OCI-M1 (cell line): Measurements from ENCODE around the gene PARD6B.
A peak's percentile ranks its signal among the peaks of the same experiment; 100 is the strongest.
"Not testable (repeated sequence)": the region's sequence is repeated elsewhere in the genome, so short reads cannot be mapped to it uniquely, and the experiment has no call there.

Experiments
- DNase-seq: peaks from one replicate; lab custom pipeline; 2025; lab: John Stamatoyannopoulos, UW

PARD6B gene

GRCh38 chr20:50703651-50704438, 27.5 kb upstream of the PARD6B start:
- not testable (repeated sequence) for DNase-seq

- no peak for DNase-seq
These were observed 26.9 kb upstream of the PARD6B start for GRCh38 chr20:50704514-50704913.

- no peak for DNase-seq
These were observed 26.4 kb upstream of the PARD6B start for GRCh38 chr20:50704971-50705370.

- DNase-seq, result no peak
These were observed 22.3 kb upstream of the PARD6B start for GRCh38 chr20:50708845-50709635.

- no peak for DNase-seq
These were observed 21.8 kb upstream of the PARD6B start for GRCh38 chr20:50709636-50709973.

- no peak for DNase-seq
These were observed 20.8 kb upstream of the PARD6B start for GRCh38 chr20:50710492-50711063.

- no peak for DNase-seq
These were observed 20.1 kb upstream of the PARD6B start for GRCh38 chr20:50711113-50711825.

- DNase-seq, result no peak
These were observed 18.4 kb upstream of the PARD6B start for GRCh38 chr20:50712771-50713656.

GRCh38 chr20:50713657-50714101, 17.7 kb upstream of the PARD6B start:
- peak; percentile 50 for DNase-seq

GRCh38 chr20:50714426-50714825, 17.0 kb upstream of the PARD6B start:
- not testable (repeated sequence) for DNase-seq

- DNase-seq, result no peak
These were observed 15.7 kb upstream of the PARD6B start for GRCh38 chr20:50715694-50716093.

GRCh38 chr20:50716518-50716917, 14.9 kb upstream of the PARD6B start:
- DNase-seq, result no peak

- DNase-seq, result no peak
These were observed 14.1 kb upstream of the PARD6B start for GRCh38 chr20:50717312-50717711.

- DNase-seq, result no peak
These were observed 13.2 kb upstream of the PARD6B start for GRCh38 chr20:50717974-50718761.

- DNase-seq, result no peak
These were observed 12.1 kb upstream of the PARD6B start for GRCh38 chr20:50719328-50719727.

- DNase-seq, result peak; percentile 71
These were observed 11.4 kb upstream of the PARD6B start for GRCh38 chr20:50720026-50720425.

GRCh38 chr20:50720582-50720981, 10.8 kb upstream of the PARD6B start:
- no peak for DNase-seq

GRCh38 chr20:50721881-50722281, 9.5 kb upstream of the PARD6B start:
- no peak for DNase-seq

GRCh38 chr20:50722424-50723155, 8.8 kb upstream of the PARD6B start:
- DNase-seq, result no peak

- DNase-seq, result no peak
These were observed 7.7 kb upstream of the PARD6B start for GRCh38 chr20:50723672-50724071.
